Right lobe of liver (tissue), 6 donors: ENCODE measurements around the gene FAM3B. TPM values are rescaled to one million over a fixed set of nuclear protein-coding genes. Genes with fewer than 3 reads are reported as not detected.

Source experiments
- ATAC-seq, 4 donors: fragments of 200-7000 bp; cut with Tn5 transposase; one replicate each; pipeline ENCODE4 v1.9.1; 2020; ENCODE audit warnings: mild to moderate bottlenecking in 4 of 4, moderate library complexity in 4 of 4
- DNase-seq, 3 donors: peaks; one replicate each; pipeline ENCODE4 v3.0.0-alpha.2; 2020
- H3K27ac ChIP-seq, 3 donors: fragments of 200-600 bp; one replicate each; pipeline ENCODE4 v1.8.0; 2022
- H3K27me3 ChIP-seq, 2 donors: fragments of 200-600 bp; one replicate each; pipeline ENCODE4 v1.8.0; 2022
- H3K36me3 ChIP-seq, 4 donors: fragments of 200-600 bp; sonication (generic) in 1 of 4; one replicate each; pipeline versions ENCODE4 v1.5.1 to v1.8.0; 2017 to 2022; ENCODE audit warnings: control low read depth in 1 of 4
- H3K4me1 ChIP-seq, 4 donors: fragments of 200-600 bp; sonication (generic) in 1 of 4; one replicate each; pipeline versions ENCODE4 v1.5.1 to v1.8.0; 2017 to 2022; ENCODE audit warnings: control low read depth in 1 of 4
- H3K4me3 ChIP-seq, 3 donors: fragments of 200-600 bp; one replicate each; pipeline ENCODE4 v1.8.0; 2022
- H3K9me3 ChIP-seq, 4 donors: fragments of 200-600 bp; sonication (generic) in 1 of 4; one replicate each; pipeline versions ENCODE4 v1.5.1 to v1.8.0; 2017 to 2022; ENCODE audit warnings: control low read depth in 1 of 4
- CTCF ChIP-seq, 4 donors: fragments of 200-600 bp in 3 of 4; fragments of 450-650 bp in 1 of 4; IDR thresholded peaks; one replicate each; pipeline versions ENCODE4 v1.5.1 to v1.8.0; 2016 to 2022; ENCODE audit warnings: antibody characterized with exemption in 4 of 4, mild to moderate bottlenecking in 2 of 4
- POLR2A ChIP-seq: fragments of 450-650 bp; IDR thresholded peaks from one replicate; pipeline ENCODE4 v1.6.1; 2017; ENCODE audit warnings: antibody characterized with exemption, mild to moderate bottlenecking
- WGBS: methylation state at CpG from one replicate; pipeline ENCODE4 v1.1.6; 2018; ENCODE audit warnings: low coverage, low lambda C conversion rate; ENCODE audit not compliant: insufficient coverage; ENCODE audit errors: missing lambda C conversion rate; 5-methylcytosine and 5-hydroxymethylcytosine counted together
- intact Hi-C, 2 donors: fragments of 100-400 bp; cut with DNase I; formaldehyde crosslinking; loops; one replicate each; pipeline versions ENCODE4 v1.11.2 to v1.14.1; 2022
- total RNA-seq, 6 experiments: library from RNA; depleted of rRNA in 2 of 6; stranded (reverse); fragments of >200 nt in 2 of 6; fragmentation: NEBNext Ultra II Directional in 3 of 6; extraction: Animal tissue kit (Norgen Biotek cat#: 25700) in 3 of 6; gene quantifications; one replicate each; pipeline versions ENCODE4 v1.1.0 to v1.2.4, GENCODE V29; 2016 to 2023
- donor health status: DM: no; HTN: yes; CAD: no.
- donor health status: DM: no; HTN: no; CAD: no.
- donor health status: DM: no; HTN: no; CAD: no.
- donor health status: DM: no; HTN: yes; CAD: no.
- donor health status: DM: no; HTN: yes; CAD: no.

FAM3B gene
- total RNA-seq, 6 experiments from 2014 or later = 0.49 to 0.95 (median 0.76) TPM; not detected in 2

DNA sequence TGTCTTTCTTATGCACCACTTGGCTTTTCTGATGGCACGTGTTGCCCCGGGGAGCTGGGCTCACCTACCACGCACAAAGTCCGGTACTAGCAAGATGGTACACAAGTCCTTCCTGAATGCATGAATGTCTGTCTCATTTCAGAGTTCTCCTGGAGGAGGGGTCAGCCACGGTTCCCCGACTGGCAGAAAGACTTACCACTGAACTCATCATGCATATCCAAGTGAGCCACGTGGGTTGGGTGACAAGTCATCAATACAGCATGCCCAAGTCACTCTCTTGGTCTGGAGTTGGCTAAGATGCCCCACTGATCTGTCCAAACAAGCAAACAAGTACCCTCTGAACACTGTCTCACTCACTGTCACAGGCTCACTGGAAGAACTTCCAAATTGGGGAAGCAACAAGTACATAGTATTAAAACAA, 80.9 kb downstream of the FAM3B start:
- no peaks in the 10 kb centered on the region for H3K4me1 ChIP-seq
- peak in 1 of 3 donors; percentile 18 for DNase-seq
- H3K4me3 ChIP-seq = no peak overlapping the region
- no peaks in the 10 kb centered on the region for H3K9me3 ChIP-seq
- peak in 1 of 4 donors; percentile 20 for ATAC-seq
- no peak overlapping the region for H3K27ac ChIP-seq
- no peaks in the 10 kb centered on the region for H3K36me3 ChIP-seq
- TF ChIP-seq CTCF (IDR thresholded peaks at IDR 0.05) = no peak
- TF ChIP-seq POLR2A = no peak
- intact Hi-C loops = no loop called here
- 84% methylated on average over 4 of the region's 7 CpGs for WGBS
- no peaks in the 10 kb centered on the region for H3K27me3 ChIP-seq

- H3K27ac ChIP-seq = no peak overlapping the region
- no peaks in the 10 kb centered on the region for H3K4me1 ChIP-seq
- intact Hi-C loops = no loop called here
- H3K4me3 ChIP-seq = no peak overlapping the region
- TF ChIP-seq POLR2A = no peak
- TF ChIP-seq CTCF (IDR thresholded peaks at IDR 0.05) = no peak
- no peak for DNase-seq
- no peaks in the 10 kb centered on the region for H3K27me3 ChIP-seq
- WGBS = 58% methylated on average over 4 of the region's 4 CpGs
- ATAC-seq = no peak
- H3K36me3 ChIP-seq = no peaks in the 10 kb centered on the region
- no peaks in the 10 kb centered on the region for H3K9me3 ChIP-seq
These were observed 81.7 kb downstream of the FAM3B start for GRCh38 chr21:41398251-41398650.

- Histone ChIP-seq H3K4me3 (no peak overlapping the region), H3K27me3 (no peaks in the 10 kb centered on the region), H3K27ac (no peak overlapping the region), H3K9me3 (no peaks in the 10 kb centered on the region), H3K4me1 (no peaks in the 10 kb centered on the region), H3K36me3 (no peaks in the 10 kb centered on the region)
- DNase-seq (peak in 1 of 3 donors; percentile 18), ATAC-seq (no peak)
- WGBS = 81% methylated on average over 13 of the region's 16 CpGs
- intact Hi-C loops = no loop called here
- TF ChIP-seq POLR2A (no peak), CTCF (IDR thresholded peaks at IDR 0.05) (no peak)
These were observed 82.2 kb downstream of the FAM3B start for GRCh38 chr21:41398831-41399230.

GRCh38 chr21:41399246-41399800, 82.7 kb downstream of the FAM3B start:
- Histone ChIP-seq H3K27ac (no peak overlapping the region), H3K27me3 (no peaks in the 10 kb centered on the region), H3K4me1 (no peaks in the 10 kb centered on the region), H3K36me3 (no peaks in the 10 kb centered on the region), H3K9me3 (no peaks in the 10 kb centered on the region), H3K4me3 (no peak overlapping the region)
- intact Hi-C loops = no loop called here
- no peak for ATAC-seq
- no peak for TF ChIP-seq CTCF (IDR thresholded peaks at IDR 0.05)
- TF ChIP-seq POLR2A = no peak
- WGBS = 59% methylated on average over 3 of the region's 7 CpGs
- peak in 1 of 3 donors; percentile 12 for DNase-seq
